ENCODE results near the gene NR1H2.
A peak's percentile ranks its signal among the peaks of the same experiment; 100 is the strongest.

The NR1H2 gene

GRCh38 chr19:50419022-50419579 lies 42.8 kb downstream of the NR1H2 start:
- H3K36me3 ChIP-seq (ENCODE audit: control insufficient read depth, insufficient read depth, low read length): peaks cover 17% of the 10 kb centered on the region
- peak overlapping the region; percentile 61 for H3K4me3 ChIP-seq (ENCODE audit: low read depth, low read length)
- no peaks in the 10 kb centered on the region for H3K27me3 ChIP-seq (ENCODE audit: control insufficient read depth, insufficient read depth, low read length)
- H3K9me3 ChIP-seq (ENCODE audit: control insufficient read depth, insufficient read depth, low read length): no peaks in the 10 kb centered on the region
- peaks cover 9% of the 10 kb centered on the region; the same call in 1 of the 2 replicates for H3K4me1 ChIP-seq (ENCODE audit: control insufficient read depth, insufficient read depth, low read length)
- peak overlapping the region; percentile 50 for H3K27ac ChIP-seq (ENCODE audit: low read depth, low read length)
- H3K9ac ChIP-seq (ENCODE audit: low read depth, low read length): no peak overlapping the region

- Histone ChIP-seq H3K27me3 (ENCODE audit: control insufficient read depth, insufficient read depth, low read length) (no peaks in the 10 kb centered on the region), H3K27ac (ENCODE audit: low read depth, low read length) (peak overlapping the region; percentile 50), H3K9me3 (ENCODE audit: control insufficient read depth, insufficient read depth, low read length) (no peaks in the 10 kb centered on the region), H3K4me1 (ENCODE audit: control insufficient read depth, insufficient read depth, low read length) (peaks cover 9% of the 10 kb centered on the region; the same call in 1 of the 2 replicates), H3K36me3 (ENCODE audit: control insufficient read depth, insufficient read depth, low read length) (peaks cover 18% of the 10 kb centered on the region), H3K4me3 (ENCODE audit: low read depth, low read length) (peak overlapping the region; percentile 61), H3K9ac (ENCODE audit: low read depth, low read length) (no peak overlapping the region)
These were observed 43.4 kb downstream of the NR1H2 start for GRCh38 chr19:50419580-50420035.

- H3K4me3 ChIP-seq (ENCODE audit: low read depth, low read length): peak overlapping the region; percentile 61
These were observed 43.9 kb downstream of the NR1H2 start for GRCh38 chr19:50420127-50420526.

GRCh38 chr19:50420808-50421207 lies 44.6 kb downstream of the NR1H2 start:
- Histone ChIP-seq H3K36me3 (ENCODE audit: control insufficient read depth, insufficient read depth, low read length) (peaks cover 15% of the 10 kb centered on the region), H3K4me1 (ENCODE audit: control insufficient read depth, insufficient read depth, low read length) (peaks cover 9% of the 10 kb centered on the region; the same call in 1 of the 2 replicates)

More at GRCh38 chr19:50420127-50420526, 43.9 kb downstream of the NR1H2 start:
- H3K27ac ChIP-seq (ENCODE audit: low read depth, low read length): peak overlapping the region; percentile 50
- H3K9me3 ChIP-seq (ENCODE audit: control insufficient read depth, insufficient read depth, low read length): no peaks in the 10 kb centered on the region
- no peaks in the 10 kb centered on the region for H3K27me3 ChIP-seq (ENCODE audit: control insufficient read depth, insufficient read depth, low read length)
- H3K9ac ChIP-seq (ENCODE audit: low read depth, low read length): no peak overlapping the region
- H3K36me3 ChIP-seq (ENCODE audit: control insufficient read depth, insufficient read depth, low read length): peaks cover 17% of the 10 kb centered on the region
- peaks cover 9% of the 10 kb centered on the region; the same call in 1 of the 2 replicates for H3K4me1 ChIP-seq (ENCODE audit: control insufficient read depth, insufficient read depth, low read length)

GRCh38 chr19:50422397-50423278 lies 46.4 kb downstream of the NR1H2 start:
- Histone ChIP-seq H3K27me3 (ENCODE audit: control insufficient read depth, insufficient read depth, low read length) (no peaks in the 10 kb centered on the region; the same call in 1 of the 2 replicates), H3K9me3 (ENCODE audit: control insufficient read depth, insufficient read depth, low read length) (no peaks in the 10 kb centered on the region), H3K36me3 (ENCODE audit: control insufficient read depth, insufficient read depth, low read length) (peaks cover 15% of the 10 kb centered on the region), H3K27ac (ENCODE audit: low read depth, low read length) (no peak overlapping the region), H3K4me1 (ENCODE audit: control insufficient read depth, insufficient read depth, low read length) (peaks cover 9% of the 10 kb centered on the region; the same call in 1 of the 2 replicates), H3K4me3 (ENCODE audit: low read depth, low read length) (no peak overlapping the region), H3K9ac (ENCODE audit: low read depth, low read length) (no peak overlapping the region)

More at GRCh38 chr19:50420808-50421207, 44.6 kb downstream of the NR1H2 start:
- Histone ChIP-seq H3K4me3 (ENCODE audit: low read depth, low read length) (no peak overlapping the region), H3K27me3 (ENCODE audit: control insufficient read depth, insufficient read depth, low read length) (no peaks in the 10 kb centered on the region), H3K9ac (ENCODE audit: low read depth, low read length) (no peak overlapping the region), H3K27ac (ENCODE audit: low read depth, low read length) (no peak overlapping the region), H3K9me3 (ENCODE audit: control insufficient read depth, insufficient read depth, low read length) (no peaks in the 10 kb centered on the region)

- no peak overlapping the region for H3K4me3 ChIP-seq (ENCODE audit: low read depth, low read length)
- no peak overlapping the region for H3K9ac ChIP-seq (ENCODE audit: low read depth, low read length)
- no peaks in the 10 kb centered on the region; the same call in 1 of the 2 replicates for H3K27me3 ChIP-seq (ENCODE audit: control insufficient read depth, insufficient read depth, low read length)
- no peaks in the 10 kb centered on the region for H3K9me3 ChIP-seq (ENCODE audit: control insufficient read depth, insufficient read depth, low read length)
- peaks cover 13% of the 10 kb centered on the region; the same call in 1 of the 2 replicates for H3K4me1 ChIP-seq (ENCODE audit: control insufficient read depth, insufficient read depth, low read length)
- H3K27ac ChIP-seq (ENCODE audit: low read depth, low read length): no peak overlapping the region
- H3K36me3 ChIP-seq (ENCODE audit: control insufficient read depth, insufficient read depth, low read length): peaks cover 15% of the 10 kb centered on the region
These were observed 47.2 kb downstream of the NR1H2 start for GRCh38 chr19:50423279-50424113.

GRCh38 chr19:50425581-50425980 lies 49.3 kb downstream of the NR1H2 start:
- peaks cover 15% of the 10 kb centered on the region for H3K36me3 ChIP-seq (ENCODE audit: control insufficient read depth, insufficient read depth, low read length)

GRCh38 chr19:50427318-50427925 lies 51.2 kb downstream of the NR1H2 start:
- peaks cover 12% of the 10 kb centered on the region for H3K27me3 ChIP-seq (ENCODE audit: control insufficient read depth, insufficient read depth, low read length)
- H3K4me1 ChIP-seq (ENCODE audit: control insufficient read depth, insufficient read depth, low read length): peaks cover 4% of the 10 kb centered on the region; the same call in 1 of the 2 replicates
- no peak overlapping the region for H3K9ac ChIP-seq (ENCODE audit: low read depth, low read length)
- peak overlapping the region; percentile 50; the same call in 1 of the 2 replicates for H3K4me3 ChIP-seq (ENCODE audit: low read depth, low read length)
- peaks cover 11% of the 10 kb centered on the region for H3K36me3 ChIP-seq (ENCODE audit: control insufficient read depth, insufficient read depth, low read length)
- no peaks in the 10 kb centered on the region for H3K9me3 ChIP-seq (ENCODE audit: control insufficient read depth, insufficient read depth, low read length)
- no peak overlapping the region for H3K27ac ChIP-seq (ENCODE audit: low read depth, low read length)

More at GRCh38 chr19:50425581-50425980, 49.3 kb downstream of the NR1H2 start:
- no peak overlapping the region for H3K9ac ChIP-seq (ENCODE audit: low read depth, low read length)
- H3K9me3 ChIP-seq (ENCODE audit: control insufficient read depth, insufficient read depth, low read length): no peaks in the 10 kb centered on the region
- H3K4me1 ChIP-seq (ENCODE audit: control insufficient read depth, insufficient read depth, low read length): 0 out of 2 replicates have a peak, but pooled peaks cover 4% of the 10 kb centered on the region
- no peak overlapping the region for H3K4me3 ChIP-seq (ENCODE audit: low read depth, low read length)
- H3K27ac ChIP-seq (ENCODE audit: low read depth, low read length): no peak overlapping the region
- peaks cover 6% of the 10 kb centered on the region for H3K27me3 ChIP-seq (ENCODE audit: control insufficient read depth, insufficient read depth, low read length)

GRCh38 chr19:50427997-50428425 lies 51.8 kb downstream of the NR1H2 start:
- H3K27ac ChIP-seq (ENCODE audit: low read depth, low read length): no peak overlapping the region
- no peak overlapping the region for H3K9ac ChIP-seq (ENCODE audit: low read depth, low read length)
- peaks cover 7% of the 10 kb centered on the region for H3K4me1 ChIP-seq (ENCODE audit: control insufficient read depth, insufficient read depth, low read length)
- H3K27me3 ChIP-seq (ENCODE audit: control insufficient read depth, insufficient read depth, low read length): peaks cover 12% of the 10 kb centered on the region
- H3K4me3 ChIP-seq (ENCODE audit: low read depth, low read length): peak overlapping the region; percentile 50; the same call in 1 of the 2 replicates
- H3K36me3 ChIP-seq (ENCODE audit: control insufficient read depth, insufficient read depth, low read length): peaks cover 11% of the 10 kb centered on the region
- H3K9me3 ChIP-seq (ENCODE audit: control insufficient read depth, insufficient read depth, low read length): no peaks in the 10 kb centered on the region

All from HUES48 (cell line).